Superior temporal gyrus (tissue), 1 donor: ENCODE data around the gene CSTF1.
A peak's percentile ranks its signal among the peaks of the same experiment; 100 is the strongest.
"Not testable (repeated sequence)": the region's sequence is repeated elsewhere in the genome, so short reads cannot be mapped to it uniquely, and the experiment has no call there.

Experiments
- DNase-seq: peaks from one replicate; pipeline ENCODE4 v3.0.0-alpha.2; 2016; ENCODE audit errors: extremely low spot score

The CSTF1 gene

GRCh38 chr20:56369179-56369578 is 23.3 kb upstream of the CSTF1 start:
- DNase-seq: no peak

GRCh38 chr20:56371977-56372376 is 20.5 kb upstream of the CSTF1 start:
- DNase-seq: no peak

- no peak for DNase-seq
Observed at GRCh38 chr20:56372850-56373249, 19.6 kb upstream of the CSTF1 start.

DNA sequence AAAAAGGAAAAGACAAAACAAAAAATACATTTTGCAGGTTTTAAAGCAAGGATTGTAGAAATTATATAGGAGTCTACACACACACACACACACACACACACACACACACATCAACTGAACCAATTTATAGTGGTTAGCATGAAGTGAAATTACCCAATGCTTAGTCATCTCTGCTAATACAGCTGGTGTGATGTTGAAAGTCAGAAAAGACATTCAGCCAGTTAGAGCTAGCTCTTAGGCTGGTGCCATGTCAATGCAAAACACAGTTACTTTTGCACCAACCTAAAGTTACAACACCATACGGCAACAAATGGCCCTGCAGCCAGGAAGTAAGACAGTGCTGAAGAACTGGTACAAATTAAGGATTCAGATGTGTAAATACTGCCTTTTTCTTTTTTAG is 18.5 kb upstream of the CSTF1 start:
- no peak for DNase-seq

GRCh38 chr20:56376331-56376730 is 16.1 kb upstream of the CSTF1 start:
- DNase-seq: no peak

DNA sequence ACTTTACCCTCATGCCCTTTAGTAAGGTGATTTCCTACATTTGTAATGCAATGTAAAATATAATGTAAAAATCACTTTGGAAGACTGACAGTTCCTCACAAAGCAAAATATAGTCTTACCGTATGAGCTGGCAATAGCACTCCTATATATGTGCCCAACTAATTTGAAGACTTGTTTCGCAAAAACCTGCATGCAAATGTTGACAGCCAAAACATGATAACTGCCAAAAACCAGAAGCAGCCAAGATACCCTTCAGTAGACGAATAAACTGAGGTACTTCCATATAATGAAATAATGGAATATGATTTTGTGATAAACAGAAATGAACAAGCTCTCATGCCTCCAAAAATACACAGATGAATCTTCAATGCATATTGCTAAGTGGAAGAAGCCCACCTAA is 14.1 kb upstream of the CSTF1 start:
- DNase-seq: no peak

GRCh38 chr20:56380375-56380774 is 12.1 kb upstream of the CSTF1 start:
- DNase-seq: no peak

- no peak for DNase-seq
Observed at GRCh38 chr20:56381501-56381900, 10.9 kb upstream of the CSTF1 start.

DNA sequence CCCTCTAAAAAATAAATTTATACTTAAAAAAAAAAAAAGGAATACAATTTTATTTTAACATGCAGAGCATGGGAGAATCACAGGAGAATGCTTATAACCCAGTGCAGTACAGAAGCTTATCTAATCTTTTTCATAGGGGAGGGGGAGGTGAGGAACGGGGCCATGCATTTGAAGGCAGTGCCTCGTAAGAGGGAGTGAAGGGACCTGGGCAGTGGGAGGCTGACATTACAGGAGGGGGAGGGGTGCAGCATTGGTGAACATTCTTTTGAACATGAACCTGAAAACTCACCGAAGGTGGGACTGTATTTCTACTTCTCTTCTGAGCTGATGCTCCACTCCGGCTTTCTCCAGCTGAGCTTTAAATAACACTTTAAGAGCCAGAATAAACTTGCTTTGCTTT is 9.7 kb upstream of the CSTF1 start:
- DNase-seq: no peak

- DNase-seq: no peak
Observed at GRCh38 chr20:56383334-56383733, 9.1 kb upstream of the CSTF1 start.

- no peak for DNase-seq
Observed at GRCh38 chr20:56385130-56385529, 7.3 kb upstream of the CSTF1 start.

DNA sequence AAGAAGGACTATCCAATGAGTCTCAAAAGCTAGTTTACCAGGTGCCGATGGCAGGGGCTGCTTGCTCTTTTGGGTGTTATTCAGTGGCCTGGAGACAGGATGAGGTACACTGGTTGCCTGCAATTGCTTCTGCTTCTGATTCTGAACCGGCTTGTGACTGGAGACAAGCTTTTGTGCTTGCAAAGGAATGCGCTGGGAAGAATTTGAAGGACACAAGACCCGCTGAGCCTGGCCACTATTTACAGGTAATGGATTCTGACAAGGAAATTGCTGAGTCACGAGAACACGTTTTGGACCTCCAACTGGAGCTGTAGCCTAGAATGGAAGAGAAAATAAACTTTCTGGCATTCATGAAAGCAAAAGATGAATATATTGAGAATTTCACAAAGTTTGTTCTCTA is 6.2 kb upstream of the CSTF1 start:
- DNase-seq: no peak

DNA sequence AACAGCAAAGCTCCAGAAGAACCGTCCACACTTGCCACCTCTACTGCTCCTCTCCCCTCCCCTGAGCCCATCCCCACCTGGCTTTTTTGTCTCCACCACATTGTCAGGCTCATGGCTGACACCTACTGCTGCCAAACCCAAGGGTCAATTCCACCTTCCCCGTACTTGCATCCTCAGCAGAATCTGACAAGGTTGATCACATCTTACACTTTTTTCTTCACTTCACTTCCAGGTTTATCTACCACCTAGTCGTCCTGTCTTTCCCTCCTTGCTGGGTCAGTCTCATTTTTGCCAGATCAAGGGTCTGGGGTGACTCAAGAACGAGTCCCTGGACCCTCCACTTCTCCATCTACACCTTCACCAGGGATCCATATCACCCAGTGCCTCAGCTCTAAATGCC is 3.6 kb upstream of the CSTF1 start:
- DNase-seq: no peak

DNA sequence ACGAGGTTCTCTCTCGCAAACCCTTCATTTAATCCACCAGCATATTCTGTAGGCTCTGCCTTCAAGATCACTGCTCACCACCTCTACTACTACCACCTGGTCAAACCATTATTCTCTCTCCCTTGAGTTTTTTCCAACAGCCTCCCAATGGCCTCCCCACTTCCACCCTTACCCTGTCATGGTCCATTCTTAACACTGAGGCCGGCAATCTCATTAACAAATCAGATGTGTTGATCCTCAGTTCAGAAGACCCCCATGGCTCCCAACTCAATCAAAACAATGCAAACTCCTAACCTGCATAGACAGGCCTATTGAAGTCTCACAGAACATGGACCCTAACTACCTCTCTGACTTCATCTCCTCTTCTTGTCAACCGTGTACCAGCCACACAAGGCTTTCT is 2.6 kb upstream of the CSTF1 start:
- DNase-seq: no peak

- DNase-seq: not testable (repeated sequence)
Observed at GRCh38 chr20:56390396-56390795, 2.0 kb upstream of the CSTF1 start.

GRCh38 chr20:56391037-56391436 is 1.4 kb upstream of the CSTF1 start:
- no peak for DNase-seq

- DNase-seq: no peak
Observed at GRCh38 chr20:56391596-56392131, 781 bp upstream of the CSTF1 start.

- DNase-seq: no peak
Observed at GRCh38 chr20:56392881-56393482, 537 bp downstream of the CSTF1 start.

- no peak for DNase-seq
Observed at GRCh38 chr20:56393653-56394052, 1.2 kb downstream of the CSTF1 start.

- no peak for DNase-seq
Observed at GRCh38 chr20:56395166-56395565, 2.7 kb downstream of the CSTF1 start.

- peak; percentile 89 for DNase-seq
Observed at GRCh38 chr20:56400001-56400640, 7.7 kb downstream of the CSTF1 start.

GRCh38 chr20:56403465-56403864 is 11.0 kb downstream of the CSTF1 start:
- no peak for DNase-seq

- not testable (repeated sequence) for DNase-seq
Observed at GRCh38 chr20:56405356-56405755, 12.9 kb downstream of the CSTF1 start.

DNA sequence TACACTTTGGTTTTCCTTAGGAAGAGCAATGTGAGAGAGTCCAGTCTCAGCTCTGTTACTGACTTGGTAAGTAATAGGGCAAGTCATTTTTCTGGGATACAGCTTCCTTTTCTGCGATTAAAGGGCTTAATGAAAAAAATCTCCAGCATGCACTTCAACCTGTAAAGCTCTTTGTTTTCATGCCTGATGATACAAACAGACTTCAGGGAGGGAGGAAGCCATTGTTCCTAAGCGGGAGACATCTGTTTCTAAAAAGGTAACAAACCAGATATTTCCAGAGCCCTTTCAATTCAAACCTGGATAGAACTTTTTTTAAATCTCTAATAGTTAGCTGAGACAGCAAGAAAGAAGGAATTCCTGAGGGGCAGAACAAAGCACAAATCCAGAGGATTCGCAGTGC is 14.5 kb downstream of the CSTF1 start:
- DNase-seq: no peak
